DMS153 treated with DMSO at 0.1 percent for 48 hours (cell line): ENCODE data around the gene PNMA1.
A peak's percentile ranks its signal among the peaks of the same experiment; 100 is the strongest.

Source experiments
- DNase-seq: peaks from one replicate; lab custom pipeline; 2025; ENCODE audit not compliant: unreplicated experiment; lab: John Stamatoyannopoulos, UW

The PNMA1 gene

DNA sequence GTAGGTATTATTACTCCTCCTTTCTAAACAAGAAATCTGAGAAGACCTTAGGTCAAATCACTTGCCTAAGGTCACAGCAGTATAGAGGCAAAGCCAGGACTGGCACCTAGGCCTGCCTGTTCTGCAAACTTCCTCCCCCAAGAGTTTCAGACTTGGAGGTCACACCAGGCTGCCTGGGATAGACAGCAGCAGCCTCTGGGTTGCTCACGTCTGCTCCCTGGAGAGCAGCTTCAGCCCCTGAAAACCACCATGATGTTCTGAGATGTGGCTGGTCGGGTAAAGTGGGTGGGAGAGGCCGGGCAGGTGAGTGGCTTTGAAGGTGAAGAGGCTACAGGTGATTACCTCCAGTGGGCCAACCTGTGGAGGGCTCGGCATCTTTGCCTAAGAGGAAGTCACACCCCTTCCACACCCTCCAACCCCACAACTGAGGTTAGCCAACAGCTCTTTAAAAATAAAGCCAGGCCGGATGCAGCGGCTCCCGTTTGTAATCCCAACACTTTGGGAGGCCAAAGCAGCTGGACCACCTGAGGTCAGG lies 37.0 kb upstream of the PNMA1 start:
- DNase-seq: no peak

DNA sequence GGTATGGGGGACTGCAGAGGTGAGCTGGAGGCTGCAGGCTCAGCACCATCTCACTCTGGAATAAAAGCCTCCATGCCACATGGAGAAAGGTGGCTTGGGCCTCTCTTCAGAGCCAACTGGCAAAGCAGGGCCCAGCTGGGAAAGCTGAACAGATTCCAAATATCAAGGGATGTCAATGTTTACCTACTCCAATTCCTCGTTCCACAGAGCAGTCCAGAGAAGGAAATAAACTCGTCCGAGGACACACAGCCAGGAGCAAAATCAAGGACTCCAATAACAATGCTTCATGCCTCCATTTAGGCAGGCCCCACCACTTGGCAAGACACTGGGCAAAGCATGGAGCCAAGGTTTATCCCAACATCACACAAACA lies 36.3 kb upstream of the PNMA1 start:
- DNase-seq: no peak

DNA sequence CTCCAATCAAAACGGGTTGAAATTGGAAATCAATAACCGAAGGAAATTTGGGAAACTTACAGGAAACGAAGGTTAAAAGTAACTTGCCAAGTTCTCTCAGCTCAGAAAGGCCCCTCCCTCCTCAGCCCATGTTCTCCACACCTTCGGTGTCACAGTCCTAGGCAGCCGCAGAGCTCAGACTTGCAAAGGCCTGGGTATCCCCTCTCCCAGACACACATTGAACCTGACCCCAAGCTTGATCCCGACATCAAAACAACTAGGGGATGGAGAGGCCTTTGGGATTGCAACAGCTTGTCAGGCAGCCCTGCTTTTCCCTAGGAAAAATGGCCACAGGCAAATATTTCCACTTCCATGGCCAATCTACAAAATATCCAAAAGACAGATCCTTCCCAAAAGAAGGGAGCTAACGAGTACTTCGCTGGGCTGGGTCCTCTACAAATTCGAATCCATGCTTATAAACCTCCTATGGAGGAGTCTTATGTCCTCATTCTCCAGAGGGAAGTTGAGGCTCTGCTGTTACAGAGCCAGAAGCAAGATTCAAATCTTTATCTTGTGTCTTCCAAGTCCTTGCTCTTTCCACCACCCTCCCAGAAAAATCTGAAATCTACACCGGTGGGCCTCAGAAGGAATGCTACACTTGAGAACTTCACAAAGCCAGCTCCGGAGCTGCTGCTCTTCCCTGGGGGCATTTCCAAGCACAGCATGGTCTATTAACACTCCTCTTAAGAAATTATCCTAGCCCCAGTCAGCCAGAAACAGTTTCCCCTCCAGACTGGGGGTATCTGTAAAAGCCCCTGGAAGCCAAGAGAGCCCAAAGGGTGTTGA lies 35.7 kb upstream of the PNMA1 start:
- DNase-seq: no peak

DNA sequence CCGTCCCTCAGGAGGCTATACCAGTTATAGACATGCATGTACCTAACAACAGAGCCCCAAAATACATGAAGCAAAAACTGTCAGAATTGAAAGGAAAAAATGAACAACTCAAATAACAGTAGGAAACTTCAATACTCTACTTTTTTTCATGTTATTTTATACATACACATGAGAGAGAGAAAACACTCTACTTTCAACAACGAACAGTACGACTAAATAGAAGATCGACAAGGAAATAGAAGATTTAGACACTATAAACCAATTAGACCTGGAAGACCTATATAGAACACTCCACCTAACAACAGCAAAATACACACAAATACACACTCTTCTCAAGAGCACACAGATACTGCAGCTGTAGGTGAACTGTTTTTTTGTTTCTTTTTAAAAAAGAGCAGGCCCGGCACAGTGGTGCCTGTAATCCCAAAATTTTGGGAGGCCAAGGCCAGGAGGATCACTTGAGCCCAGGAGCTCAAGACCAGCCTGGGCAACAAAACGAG lies 34.7 kb upstream of the PNMA1 start:
- DNase-seq: no peak

DNA sequence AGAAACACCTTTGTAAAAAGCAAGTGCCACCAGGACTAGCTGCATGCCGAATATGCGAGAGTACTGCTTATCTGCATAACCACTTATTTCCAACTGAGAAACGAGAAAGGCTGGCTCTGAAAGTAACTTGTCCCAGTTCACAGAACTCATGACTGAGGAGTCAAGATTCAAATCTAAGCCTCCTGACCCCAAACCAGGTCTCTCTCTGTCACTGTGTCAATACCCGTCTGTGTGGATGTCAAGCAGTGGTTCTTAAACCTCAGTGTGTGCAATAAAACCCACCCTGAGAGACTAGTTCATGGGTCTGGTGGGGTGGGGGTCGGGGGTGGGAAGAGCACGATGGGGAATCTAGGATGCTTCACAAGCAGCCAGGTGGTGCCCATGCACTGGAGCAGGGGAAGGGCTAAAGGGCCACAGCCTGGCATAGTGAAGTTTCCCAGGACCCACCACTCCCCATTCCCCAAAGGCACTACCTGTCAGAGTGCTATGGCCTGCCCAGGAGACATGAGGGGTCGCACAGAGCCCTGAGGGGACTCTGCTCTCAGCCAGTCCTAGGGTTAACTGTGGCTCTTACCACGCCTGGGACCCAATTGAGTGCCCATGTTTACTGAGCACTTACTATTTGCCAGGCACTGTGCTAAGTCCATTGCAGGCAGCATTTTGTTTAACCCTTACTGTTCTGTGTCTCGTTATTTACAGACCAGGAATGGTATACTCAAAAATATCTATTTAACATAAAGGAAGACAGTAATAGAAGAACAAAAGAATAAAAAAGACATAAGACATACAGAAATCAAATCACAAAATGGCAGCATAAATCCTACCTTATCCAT lies 33.4 kb upstream of the PNMA1 start:
- DNase-seq: no peak

DNA sequence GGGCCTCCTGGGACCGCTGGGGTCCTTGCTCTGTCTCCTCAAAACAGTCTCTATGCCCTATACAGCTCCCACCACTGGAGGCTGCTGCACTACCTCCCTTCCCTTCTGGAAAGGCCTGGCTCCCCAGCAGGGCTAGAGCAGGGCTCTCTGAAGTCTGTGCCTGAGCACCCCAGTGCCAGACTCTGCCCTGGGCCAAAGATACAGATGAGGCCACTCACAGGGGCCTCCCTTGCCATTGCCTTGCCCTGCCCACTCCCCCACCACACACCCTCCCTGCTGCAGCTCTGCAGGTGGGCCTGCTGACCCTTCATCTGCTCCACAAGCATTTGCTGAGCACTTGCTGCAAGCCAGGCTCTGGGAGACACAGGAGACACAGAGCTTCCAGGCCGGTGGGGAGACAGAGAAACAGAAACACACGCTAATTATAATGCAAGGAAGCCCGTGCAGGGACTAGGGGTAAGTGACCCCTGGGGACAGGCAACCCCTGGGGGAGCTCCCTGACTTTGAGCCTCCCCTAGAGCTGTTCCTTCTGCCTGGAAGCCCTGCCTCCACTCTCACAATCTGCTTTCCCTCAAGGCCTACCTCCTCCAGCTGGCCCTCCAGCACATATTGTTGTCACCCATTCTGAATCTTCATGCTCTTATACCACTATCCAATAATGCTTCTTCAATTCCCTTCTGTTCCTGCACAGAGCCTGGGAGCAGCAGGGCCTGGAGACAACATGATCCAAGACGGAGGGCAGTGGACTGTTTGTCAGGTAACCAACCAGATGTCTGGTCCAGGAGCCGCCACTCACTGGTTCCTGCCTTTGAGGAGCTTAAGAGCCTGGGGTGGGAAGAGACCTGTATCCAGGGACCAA lies 32.6 kb upstream of the PNMA1 start:
- no peak for DNase-seq

DNA sequence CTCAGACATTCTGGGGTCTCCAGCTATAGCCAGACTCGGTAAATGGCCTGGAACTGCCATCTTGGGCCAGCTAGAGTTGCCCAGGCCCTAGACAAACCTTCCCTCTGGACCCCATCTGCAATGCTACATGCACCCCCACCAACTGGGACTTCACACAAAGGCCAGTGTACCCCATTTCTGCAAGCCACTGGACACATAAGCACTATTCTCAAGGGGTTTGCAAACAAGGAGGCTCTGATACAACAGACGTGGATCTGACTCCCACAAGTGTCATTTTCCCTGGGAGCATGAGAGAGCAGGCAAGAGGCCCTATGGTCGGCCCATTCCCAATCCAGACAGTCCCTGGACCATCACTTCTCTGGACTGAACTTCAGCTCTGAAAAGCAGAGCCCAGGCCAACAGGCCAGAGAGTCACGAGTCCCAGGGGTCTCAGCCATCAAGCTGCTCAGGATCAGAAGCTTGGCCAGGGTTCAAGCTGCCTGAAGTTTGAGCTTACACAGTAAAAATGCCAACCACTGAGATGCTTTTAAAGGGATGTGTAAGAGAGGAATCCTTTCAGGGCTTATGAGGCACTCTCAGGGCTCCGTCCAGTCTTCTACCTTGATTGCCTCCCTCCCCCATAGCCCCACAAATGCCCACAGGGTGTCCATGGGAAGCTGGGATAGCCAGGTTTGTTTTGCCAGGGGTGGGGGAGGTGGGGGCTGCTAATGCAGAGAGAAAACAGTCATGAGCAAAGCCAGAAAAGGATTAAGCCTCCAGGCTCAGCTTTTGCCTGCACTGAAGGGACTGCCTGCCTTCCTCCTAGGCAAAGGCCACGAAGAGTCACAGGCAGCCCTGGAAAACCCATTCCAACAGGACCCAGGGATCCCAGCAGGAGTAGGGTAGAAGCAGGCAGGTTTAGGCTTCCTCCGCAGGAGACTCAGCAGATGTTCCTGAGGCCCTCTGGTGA lies 31.7 kb upstream of the PNMA1 start:
- DNase-seq: no peak

DNA sequence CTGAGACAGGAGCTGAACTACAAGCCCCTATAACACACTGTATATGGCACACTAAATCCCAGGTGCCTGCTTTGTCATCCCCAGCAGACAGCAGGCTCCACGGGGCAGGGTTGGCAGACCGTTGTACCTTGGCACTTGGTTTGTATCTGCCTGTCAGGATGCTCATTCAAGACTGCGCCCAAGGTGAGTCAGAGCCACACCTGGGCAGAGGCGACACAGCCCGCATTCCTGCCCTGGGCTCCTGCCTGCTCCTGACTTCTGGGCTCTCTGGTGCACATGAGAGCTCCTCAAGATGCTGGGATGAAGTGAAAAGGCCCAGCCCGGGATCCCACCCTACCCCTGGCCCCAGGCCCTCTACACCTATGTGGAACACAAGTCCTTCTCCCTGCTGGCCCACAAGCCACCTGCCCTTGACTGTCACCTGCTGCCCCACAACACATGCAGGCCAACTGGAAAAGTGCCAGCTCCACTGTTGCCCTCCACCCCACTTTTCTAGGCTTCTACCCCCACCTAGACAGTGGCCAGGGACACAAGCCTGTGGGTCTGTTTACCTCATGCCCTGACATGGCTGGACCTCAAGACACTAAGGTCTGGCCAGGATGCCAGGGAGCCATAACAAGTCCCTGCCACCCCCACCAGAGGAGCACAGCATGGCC lies 30.8 kb upstream of the PNMA1 start:
- DNase-seq: no peak

DNA sequence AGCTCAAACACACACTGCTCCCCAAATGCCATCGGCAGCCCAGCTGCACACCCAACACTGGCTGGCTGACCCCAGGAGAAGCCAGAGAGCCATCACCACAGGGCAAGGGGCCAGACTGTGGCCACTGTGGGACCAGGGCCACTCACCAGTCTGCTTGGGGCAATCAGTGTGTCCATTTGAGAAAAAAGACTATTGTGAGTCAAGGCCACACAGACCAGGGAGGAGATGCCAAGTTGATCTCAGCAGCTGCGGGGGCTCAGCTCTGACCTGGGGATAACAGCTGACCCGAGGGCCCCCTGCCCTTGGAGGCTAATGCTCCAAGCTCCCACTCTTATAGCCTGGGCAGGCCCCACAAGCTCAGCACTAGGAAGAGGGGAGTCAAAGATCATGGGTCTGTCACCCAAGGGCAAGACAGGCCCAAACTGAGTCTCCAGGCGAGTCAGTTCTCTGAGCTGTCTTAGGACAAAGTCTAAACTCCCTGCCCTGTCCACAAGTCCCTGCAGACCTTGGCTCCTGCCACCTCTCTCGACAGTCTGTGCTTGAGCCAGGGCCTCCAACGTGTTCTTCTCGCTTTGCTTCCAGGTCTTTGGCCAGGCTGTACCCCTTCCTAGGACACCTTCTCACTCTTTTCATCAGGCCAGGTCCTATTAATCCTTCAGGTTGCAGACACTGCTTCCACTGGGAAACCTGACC lies 30.1 kb upstream of the PNMA1 start:
- no peak for DNase-seq

DNA sequence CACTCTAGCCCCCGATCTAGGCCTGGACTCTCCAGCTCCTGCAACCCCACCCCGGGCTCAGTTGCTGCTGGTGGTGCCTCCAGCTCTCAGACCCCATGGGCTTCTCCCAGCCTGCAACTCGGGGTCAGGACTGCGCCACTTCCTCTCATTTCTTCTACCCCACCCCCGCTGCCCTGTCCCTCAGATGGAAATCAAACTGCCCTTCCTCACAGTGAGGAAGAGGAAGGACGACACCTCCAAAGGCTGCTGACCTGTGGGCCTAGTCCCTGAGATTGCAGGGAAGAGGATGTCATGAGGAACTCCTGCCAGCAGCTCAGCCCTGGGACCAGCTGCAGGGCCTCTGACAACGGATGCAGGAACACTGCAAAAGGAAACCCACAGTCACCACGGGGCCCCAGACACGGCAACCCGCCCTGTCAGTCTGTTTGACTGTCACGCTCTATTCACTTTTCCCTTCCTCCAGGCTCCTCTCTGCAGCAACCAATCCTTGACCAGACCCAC lies 29.3 kb upstream of the PNMA1 start:
- no peak for DNase-seq

DNA sequence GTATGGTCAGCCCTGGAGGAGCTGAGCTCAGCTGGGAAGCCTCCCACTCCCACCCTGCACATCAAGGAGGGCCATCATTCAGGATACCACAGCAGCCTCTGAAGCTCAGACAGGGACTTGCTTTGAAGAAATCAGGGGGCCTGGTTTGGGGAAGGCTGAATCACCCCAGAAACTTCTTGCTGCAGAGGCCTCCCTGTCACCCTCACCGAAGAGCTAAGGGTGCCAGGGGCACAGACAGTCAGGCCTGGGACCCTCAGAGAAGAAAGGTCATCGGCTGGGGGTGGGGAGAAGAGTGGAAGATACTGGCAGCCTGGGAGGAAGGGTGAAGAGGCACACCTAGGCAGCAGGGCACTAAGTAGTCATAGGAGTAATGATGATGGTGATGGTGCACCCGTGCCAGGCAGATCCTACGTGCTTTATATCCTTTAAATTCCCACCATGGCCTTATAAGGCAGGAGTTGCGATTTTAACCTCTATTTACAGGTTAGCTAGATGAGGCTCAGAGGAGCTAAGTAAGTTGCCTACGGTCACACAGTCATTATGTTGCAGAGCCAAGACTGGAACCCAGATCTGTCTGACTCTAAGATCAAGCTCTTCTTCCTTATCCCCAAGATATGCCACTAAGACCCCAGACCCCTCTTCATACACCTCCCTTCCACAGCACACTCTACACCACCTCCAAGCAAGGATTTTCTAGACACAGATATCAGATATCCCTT lies 28.5 kb upstream of the PNMA1 start:
- DNase-seq: no peak

DNA sequence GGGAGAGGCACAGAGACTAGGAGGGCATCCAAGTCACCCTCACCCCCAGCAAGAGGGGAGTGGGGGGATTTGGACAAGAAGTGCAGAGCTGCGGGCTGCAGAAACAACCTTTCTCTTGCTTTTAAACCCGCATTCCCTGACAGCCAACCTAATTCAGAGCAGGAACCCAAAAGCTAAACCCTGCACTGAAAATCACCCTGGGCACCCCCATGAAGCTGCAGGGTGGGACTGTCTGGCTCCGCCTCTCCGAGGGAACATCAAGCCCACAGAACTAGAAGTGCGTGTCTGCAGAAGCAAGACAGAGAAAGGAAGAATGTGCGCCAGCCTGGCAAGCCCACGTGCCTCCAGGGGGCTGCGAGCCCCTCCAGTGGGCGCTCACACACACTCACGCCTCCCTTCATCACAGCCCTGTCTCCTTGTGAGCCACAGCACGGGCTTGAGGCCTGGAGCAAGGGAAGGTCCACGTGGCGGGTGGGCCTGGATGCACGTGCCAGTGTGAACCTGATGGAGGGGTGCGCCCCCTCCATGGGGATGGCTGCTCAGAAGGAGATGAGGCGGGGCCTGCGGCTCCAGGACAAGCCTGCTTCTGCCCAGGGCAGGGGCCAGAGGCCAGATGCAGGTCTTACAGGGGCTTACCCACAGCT lies 27.8 kb upstream of the PNMA1 start:
- no peak for DNase-seq

DNA sequence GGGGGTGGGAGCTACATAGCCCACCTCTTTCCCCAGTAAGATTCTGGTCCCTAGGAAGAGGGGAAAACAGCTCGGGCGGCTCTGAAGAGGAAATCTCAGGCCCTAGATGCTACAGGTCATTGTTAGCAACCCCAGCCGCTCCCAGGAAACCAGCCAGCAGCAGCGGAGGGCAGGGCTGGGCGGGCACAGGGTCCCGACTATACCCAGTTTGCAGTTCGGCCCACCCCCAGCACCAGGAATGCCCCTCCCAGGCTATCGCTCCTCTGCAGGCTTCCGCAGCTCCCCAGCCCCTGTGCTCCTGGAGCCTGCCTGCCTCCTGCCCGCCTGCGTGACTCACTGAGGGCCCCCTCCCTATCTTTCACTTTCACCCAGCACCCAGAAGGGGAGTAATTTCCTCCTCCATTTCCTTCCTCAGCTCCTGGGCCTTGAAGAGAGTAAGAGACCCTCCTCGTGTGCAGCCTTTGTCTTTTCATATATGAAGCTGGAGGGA lies 27.2 kb upstream of the PNMA1 start:
- peak; percentile 48 for DNase-seq

DNA sequence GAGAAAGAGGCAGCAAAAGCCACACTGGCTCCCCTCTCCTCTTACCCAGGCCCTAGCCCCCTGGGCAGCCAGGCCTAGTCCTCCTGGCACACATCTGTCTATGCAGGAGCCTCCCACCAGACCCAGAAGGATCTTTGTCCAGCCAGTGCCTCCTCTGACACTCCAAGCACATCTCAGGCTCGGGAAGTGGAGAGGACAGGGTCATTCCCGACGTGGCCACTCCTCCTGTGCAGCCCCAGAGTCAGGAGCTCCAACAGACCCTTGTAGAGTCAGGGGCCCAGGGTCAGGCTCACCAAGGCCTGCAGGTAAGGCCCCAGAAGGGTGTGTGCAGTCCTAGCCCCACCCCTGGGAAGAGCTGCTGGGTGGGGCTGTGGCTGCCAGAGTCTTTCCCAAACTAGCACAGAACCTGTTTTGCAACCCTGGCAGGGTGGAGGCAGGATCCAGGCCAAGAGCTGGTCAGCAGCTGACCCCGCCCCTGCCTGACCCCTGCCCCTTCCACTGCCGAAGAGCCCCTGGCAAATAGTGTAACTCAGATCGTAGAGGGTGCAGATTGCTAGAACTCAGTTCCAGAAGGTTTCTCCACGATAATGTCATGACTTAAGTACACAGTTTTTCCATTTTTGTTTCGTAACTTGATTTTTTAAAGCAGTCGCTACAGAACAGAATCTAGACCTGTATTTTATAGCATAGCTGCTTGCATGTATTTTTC lies 26.6 kb upstream of the PNMA1 start:
- no peak for DNase-seq

DNA sequence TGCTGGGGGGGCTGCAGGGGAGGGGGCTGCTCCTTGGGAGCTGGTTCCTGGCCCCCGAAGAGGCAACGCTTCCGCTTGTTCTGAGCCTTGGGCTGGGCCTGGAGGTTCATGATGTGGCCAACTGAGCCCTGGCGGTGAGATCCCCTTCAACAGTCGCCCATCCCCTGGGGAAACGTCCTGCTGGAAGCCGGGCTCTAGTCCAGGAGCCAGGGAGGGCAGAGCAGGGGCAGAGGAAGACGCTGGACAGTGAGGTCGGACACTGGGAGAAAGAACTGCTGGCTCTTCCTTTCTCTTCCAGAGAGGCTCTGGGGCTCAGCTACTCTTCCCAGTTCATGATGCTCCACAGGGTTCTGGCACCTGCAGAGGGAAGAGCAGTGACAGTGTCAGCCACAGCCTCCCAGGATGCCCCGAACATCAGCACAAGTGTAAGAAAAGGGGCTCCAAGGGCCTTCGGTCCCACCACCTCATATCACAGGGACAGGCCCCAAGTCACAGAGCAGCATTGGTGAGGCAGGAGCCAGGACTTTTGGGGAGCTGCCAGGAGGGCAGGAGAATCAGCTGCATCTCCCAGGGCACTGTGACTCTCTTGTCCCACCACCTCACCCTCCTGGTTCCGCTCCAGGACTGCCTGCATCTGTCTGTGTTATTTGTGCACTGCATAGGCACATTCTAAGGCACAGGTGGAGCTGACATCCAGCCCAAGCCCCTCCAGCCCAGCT lies 25.9 kb upstream of the PNMA1 start:
- no peak for DNase-seq
